A549 (cell line): ENCODE results near the gene PITPNM3.

Experiments used
- BHLHE40 ChIP-seq: IDR thresholded peaks from 2 replicates; pipeline ENCODE4 v1.6.1; 2012; ENCODE audit warnings: low read depth, low read length, inconsistent platforms
- POLR2A ChIP-seq: IDR thresholded peaks from 2 replicates; pipeline ENCODE4 v1.6.1; 2012; ENCODE audit warnings: mild to moderate bottlenecking, low read length
- TF ChIP-seq, protein P1 (sequence below): fragments of >200 bp; sonication (Bioruptor Twin); formaldehyde crosslinking; IDR thresholded peaks from 3 replicates; pipeline ENCODE4 v1.5.1; 2016

DNA sequence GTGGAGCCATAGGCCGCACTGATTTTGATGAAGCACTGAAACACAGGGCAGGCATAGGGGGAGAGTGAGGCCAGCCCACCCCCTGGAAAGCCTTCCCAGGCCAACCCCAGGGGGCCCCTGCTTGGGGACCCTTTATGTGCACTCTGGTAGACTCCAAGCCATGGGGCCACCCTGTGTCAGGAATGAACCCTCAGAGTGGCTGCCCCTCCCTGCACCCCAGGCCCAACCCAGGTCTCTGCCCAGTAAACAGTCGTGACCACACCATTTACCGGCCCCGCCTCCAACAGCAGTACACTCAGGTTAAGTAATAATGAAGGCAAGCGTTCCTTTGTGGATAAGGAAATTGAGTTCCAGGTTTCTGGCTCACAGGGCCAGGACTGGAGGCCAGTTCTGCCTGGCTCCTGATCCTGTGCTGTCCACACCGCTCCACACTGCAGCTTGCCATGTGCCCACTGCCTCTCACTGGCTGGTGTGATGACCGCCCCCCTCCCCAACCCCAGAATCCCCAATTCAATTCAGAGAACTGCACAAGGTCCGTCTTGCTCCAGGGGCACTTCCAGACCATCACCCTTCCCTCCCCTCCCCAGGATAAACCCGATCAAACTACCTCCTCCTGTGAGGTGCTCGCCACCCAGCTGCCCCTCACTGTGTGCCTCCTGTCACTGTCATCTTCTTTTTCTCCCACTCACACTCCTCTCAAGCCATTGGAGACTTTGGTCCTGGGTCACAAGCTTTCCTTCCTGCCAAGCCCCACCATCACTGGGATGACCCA is 98.5 kb downstream of the PITPNM3 start:
- TF ChIP-seq POLR2A, result no peak
- TF ChIP-seq, protein P1, sequence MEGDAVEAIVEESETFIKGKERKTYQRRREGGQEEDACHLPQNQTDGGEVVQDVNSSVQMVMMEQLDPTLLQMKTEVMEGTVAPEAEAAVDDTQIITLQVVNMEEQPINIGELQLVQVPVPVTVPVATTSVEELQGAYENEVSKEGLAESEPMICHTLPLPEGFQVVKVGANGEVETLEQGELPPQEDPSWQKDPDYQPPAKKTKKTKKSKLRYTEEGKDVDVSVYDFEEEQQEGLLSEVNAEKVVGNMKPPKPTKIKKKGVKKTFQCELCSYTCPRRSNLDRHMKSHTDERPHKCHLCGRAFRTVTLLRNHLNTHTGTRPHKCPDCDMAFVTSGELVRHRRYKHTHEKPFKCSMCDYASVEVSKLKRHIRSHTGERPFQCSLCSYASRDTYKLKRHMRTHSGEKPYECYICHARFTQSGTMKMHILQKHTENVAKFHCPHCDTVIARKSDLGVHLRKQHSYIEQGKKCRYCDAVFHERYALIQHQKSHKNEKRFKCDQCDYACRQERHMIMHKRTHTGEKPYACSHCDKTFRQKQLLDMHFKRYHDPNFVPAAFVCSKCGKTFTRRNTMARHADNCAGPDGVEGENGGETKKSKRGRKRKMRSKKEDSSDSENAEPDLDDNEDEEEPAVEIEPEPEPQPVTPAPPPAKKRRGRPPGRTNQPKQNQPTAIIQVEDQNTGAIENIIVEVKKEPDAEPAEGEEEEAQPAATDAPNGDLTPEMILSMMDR, result no peak
- no peak for TF ChIP-seq BHLHE40
